Bronchial epithelial cell (primary cell): Measurements from ENCODE around the gene AGBL4. TPM values are rescaled to one million over a fixed set of nuclear protein-coding genes. Genes with fewer than 3 reads are reported as not detected.

Experiments
- DNase-seq: peaks from one replicate; pipeline ENCODE4 v3.0.0-alpha.2; 2010; ENCODE audit warnings: low read depth
- FAIRE-seq: peaks from 2 replicates; lab custom pipeline; 2011; peaks lifted over from hg19 to GRCh38; lab: Jason Lieb, UNC
- H3K27me3 ChIP-seq: 2 replicates; pipeline ENCODE4 v1.5.1; 2011; ENCODE audit warnings: low read length; ENCODE audit not compliant: control insufficient read depth, insufficient read depth
- H3K36me3 ChIP-seq: 2 replicates; pipeline ENCODE4 v1.5.1; 2011; ENCODE audit warnings: low read length; ENCODE audit not compliant: control insufficient read depth, insufficient read depth
- H3K4me3 ChIP-seq: 2 replicates; pipeline ENCODE4 v1.5.1; 2011; ENCODE audit warnings: mild to moderate bottlenecking, low read depth, low read length, control low read depth
- total RNA-seq: library from RNA; depleted of rRNA; stranded (reverse); fragments of >200 nt; gene quantifications from 2 replicates; pipeline ENCODE4 v1.2.1, GENCODE V29; 2014
- TF ChIP-seq, protein P1 (sequence below): IDR thresholded peaks from 2 replicates; pipeline ENCODE4 v1.5.1; 2011; ENCODE audit warnings: mild to moderate bottlenecking, moderate library complexity, low read length, control low read depth, inconsistent platforms; ENCODE audit not compliant: insufficient read depth, severe bottlenecking

Gene AGBL4
- total RNA-seq, 1 donor from 2014 or later: not detected

DNA sequence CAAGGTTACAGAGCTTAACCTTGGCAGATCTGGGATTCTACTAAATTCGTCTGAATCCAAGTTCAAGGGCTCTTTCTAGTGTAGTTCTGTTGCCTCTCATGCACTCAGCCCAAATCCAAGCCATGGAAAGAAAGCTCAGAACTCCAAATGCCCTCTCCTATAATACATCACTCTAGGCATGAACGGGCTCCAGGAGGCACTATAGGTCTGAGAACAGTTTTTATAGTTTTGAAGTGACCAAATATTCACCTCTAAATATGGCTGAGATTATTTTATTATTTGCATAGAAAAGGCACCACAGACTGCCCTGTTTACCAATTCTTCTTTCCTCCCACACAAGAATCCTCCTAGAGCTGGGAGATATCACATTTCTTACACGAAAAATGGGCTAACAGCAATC is 919.2 kb downstream of the AGBL4 start:
- DNase-seq: no peak

DNA sequence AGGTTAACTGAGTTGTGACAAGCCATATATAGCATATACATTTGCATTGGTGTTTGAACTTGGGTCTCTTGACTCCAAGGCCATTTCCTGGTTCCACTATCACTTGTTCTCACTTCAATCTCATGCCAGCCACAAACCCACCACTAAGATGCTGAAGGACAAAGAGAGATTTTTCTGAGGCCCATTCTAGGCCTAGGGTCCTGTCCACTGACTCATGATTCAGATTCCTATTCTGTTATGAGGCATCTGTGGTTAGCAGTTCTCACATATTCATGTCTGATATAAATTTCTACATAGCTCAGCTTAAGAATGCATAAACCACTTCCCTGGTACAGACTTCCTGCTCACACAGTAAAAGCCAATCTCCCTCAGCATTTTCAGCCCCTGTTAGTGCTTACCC is 921.0 kb downstream of the AGBL4 start:
- DNase-seq (peak; percentile 39), FAIRE-seq (no peak)
- Histone ChIP-seq H3K27me3 (no peaks in the 10 kb centered on the region), H3K4me3 (no peak overlapping the region), H3K36me3 (no peaks in the 10 kb centered on the region)
- TF ChIP-seq, protein P1, sequence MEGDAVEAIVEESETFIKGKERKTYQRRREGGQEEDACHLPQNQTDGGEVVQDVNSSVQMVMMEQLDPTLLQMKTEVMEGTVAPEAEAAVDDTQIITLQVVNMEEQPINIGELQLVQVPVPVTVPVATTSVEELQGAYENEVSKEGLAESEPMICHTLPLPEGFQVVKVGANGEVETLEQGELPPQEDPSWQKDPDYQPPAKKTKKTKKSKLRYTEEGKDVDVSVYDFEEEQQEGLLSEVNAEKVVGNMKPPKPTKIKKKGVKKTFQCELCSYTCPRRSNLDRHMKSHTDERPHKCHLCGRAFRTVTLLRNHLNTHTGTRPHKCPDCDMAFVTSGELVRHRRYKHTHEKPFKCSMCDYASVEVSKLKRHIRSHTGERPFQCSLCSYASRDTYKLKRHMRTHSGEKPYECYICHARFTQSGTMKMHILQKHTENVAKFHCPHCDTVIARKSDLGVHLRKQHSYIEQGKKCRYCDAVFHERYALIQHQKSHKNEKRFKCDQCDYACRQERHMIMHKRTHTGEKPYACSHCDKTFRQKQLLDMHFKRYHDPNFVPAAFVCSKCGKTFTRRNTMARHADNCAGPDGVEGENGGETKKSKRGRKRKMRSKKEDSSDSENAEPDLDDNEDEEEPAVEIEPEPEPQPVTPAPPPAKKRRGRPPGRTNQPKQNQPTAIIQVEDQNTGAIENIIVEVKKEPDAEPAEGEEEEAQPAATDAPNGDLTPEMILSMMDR: no peak

More for the DNA sequence above, 919.2 kb downstream of the AGBL4 start:
- Histone ChIP-seq H3K36me3 (no peaks in the 10 kb centered on the region), H3K4me3 (no peak overlapping the region), H3K27me3 (no peaks in the 10 kb centered on the region)
- no peak for FAIRE-seq
- TF ChIP-seq, protein P1: no peak

DNA sequence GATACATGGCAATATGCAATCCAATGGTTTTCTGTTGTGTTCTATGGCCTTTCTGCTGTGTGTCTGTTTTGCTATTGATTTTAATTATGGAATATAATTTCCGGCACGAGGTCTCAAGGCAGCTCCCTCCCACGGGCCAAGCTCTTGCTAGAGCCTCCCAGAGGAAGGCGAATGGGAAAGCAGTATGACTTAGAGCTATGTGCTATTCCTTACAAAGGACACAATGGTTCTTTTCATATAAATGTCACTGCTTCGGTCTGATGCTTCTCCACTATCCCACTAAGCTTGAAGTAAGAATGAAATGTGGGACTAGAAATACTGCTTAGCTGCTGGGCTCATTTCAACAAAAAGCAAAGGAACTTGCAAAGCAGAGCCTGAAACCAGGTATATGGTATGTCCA is 924.9 kb downstream of the AGBL4 start:
- no peak overlapping the region for H3K4me3 ChIP-seq
- no peaks in the 10 kb centered on the region for H3K36me3 ChIP-seq
- DNase-seq (no peak), FAIRE-seq (no peak)
- TF ChIP-seq, protein P1: no peak
- no peaks in the 10 kb centered on the region for H3K27me3 ChIP-seq

DNA sequence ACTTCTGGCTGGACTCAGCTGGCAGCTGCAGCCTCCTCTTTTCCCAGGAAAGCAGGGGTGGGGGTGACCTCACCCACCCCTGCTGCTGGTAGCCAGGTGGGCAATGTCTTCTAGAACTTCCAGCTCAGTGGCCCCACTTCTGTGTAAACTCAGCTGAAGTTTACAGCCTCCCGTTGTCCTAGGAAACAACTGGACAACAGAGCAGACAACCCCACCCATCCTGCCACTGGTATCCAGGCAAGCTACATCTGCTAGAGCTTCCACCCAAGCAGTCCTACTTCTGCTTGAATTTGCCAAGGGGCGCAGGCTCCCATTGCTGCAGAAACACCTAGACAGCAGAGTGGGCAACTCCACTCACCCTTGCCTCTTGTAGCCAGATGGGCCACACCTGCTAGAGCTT is 937.4 kb downstream of the AGBL4 start:
- DNase-seq (no peak), FAIRE-seq (no peak)
- H3K27me3 ChIP-seq: no peaks in the 10 kb centered on the region
- no peaks in the 10 kb centered on the region for H3K36me3 ChIP-seq
- no peak overlapping the region for H3K4me3 ChIP-seq
- TF ChIP-seq, protein P1: no peak

DNA sequence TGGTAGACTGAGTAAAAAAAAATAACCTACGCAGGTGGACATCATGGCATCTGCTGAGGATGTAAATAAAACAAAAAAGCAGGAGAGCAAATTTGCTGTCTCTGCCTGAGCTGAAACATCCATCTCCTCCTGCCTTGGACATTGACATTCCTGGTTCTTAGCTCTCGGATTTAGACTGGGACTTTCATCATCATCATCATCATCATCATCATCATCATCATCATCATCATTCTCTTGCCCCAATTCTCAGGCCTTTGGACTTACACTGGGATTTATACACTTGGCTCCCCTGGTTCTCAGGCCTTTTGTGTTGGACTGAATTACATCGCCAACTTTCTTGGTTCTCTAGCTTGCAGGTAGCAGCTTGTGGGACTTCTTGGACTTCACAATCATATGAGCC is 938.7 kb downstream of the AGBL4 start:
- Histone ChIP-seq H3K36me3 (no peaks in the 10 kb centered on the region), H3K4me3 (no peak overlapping the region), H3K27me3 (no peaks in the 10 kb centered on the region)
- DNase-seq (no peak), FAIRE-seq (no peak)
- TF ChIP-seq, protein P1: no peak

DNA sequence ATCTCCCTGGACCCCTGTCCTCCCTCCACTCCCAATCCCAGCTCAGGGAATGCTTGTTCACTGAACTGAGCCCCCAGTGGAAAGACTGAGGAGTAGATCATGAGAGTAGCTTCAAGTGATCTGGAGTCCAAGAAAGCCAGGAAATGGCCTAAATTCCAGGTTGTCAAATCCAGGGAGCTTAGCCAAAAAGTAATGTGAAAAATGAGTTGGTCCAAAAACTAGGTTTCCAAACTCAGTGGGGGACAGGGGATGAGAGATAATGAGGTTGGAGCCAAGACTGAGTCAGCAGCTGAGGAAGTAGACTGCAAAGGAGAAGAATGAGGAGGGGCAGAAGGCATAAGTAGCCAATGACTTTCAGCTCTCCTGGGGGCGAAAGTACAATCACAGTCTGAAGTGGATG is 963.0 kb downstream of the AGBL4 start:
- DNase-seq (no peak), FAIRE-seq (no peak)
- H3K27me3 ChIP-seq: no peaks in the 10 kb centered on the region
- no peak overlapping the region for H3K4me3 ChIP-seq
- H3K36me3 ChIP-seq: no peaks in the 10 kb centered on the region
- TF ChIP-seq, protein P1: no peak
